ENCODE data around the gene SMIM20.

DNA sequence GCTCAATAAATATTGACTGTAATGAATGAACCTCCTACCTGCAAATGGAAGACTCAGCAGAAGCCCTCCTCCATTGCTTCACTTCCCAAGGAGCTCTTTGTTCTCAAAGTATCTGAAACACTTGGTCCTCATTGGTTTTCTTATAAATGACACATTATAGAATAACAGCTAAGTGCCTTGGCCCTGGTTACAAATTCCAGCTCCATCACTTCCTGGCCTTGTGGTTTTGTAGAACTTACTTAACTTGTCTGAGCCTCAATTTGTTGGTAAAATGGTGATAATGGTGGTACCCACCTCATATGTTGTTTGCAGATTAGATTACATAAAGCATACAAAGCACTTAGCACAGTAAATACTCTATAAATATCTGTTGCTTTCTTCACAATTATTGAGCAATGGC is 25.2 kb upstream of the SMIM20 start:
- TF ChIP-seq SP1 (IDR thresholded peaks at IDR 0.05) (no peak), L3MBTL2 (conservative IDR thresholded peaks at IDR 0.05) (no peak), ELF4 (IDR thresholded peaks at IDR 0.05) (no peak), FOXK2 (IDR thresholded peaks at IDR 0.05) (no peak), LEF1 (IDR thresholded peaks at IDR 0.05; ENCODE audit: borderline replicate concordance) (no peak)
- TF ChIP-seq, protein P1, sequence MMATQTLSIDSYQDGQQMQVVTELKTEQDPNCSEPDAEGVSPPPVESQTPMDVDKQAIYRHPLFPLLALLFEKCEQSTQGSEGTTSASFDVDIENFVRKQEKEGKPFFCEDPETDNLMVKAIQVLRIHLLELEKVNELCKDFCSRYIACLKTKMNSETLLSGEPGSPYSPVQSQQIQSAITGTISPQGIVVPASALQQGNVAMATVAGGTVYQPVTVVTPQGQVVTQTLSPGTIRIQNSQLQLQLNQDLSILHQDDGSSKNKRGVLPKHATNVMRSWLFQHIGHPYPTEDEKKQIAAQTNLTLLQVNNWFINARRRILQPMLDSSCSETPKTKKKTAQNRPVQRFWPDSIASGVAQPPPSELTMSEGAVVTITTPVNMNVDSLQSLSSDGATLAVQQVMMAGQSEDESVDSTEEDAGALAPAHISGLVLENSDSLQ (IDR thresholded peaks at IDR 0.05): no peak
